Hematopoietic multipotent progenitor cell treated with erythropoietin and hydrocortisone succinate and interleukin-3 and kit ligand, for 6 days (in vitro differentiated cells): ENCODE results near the gene SPEG.
A peak's percentile ranks its signal among the peaks of the same experiment; 100 is the strongest.

ENCODE experiments used
- DNase-seq: peaks from one replicate; pipeline ENCODE4 v3.0.0-alpha.2; 2015

The SPEG gene

GRCh38 chr2:219426068-219426443 lies 8.6 kb upstream of the SPEG start:
- DNase-seq: no peak

DNA sequence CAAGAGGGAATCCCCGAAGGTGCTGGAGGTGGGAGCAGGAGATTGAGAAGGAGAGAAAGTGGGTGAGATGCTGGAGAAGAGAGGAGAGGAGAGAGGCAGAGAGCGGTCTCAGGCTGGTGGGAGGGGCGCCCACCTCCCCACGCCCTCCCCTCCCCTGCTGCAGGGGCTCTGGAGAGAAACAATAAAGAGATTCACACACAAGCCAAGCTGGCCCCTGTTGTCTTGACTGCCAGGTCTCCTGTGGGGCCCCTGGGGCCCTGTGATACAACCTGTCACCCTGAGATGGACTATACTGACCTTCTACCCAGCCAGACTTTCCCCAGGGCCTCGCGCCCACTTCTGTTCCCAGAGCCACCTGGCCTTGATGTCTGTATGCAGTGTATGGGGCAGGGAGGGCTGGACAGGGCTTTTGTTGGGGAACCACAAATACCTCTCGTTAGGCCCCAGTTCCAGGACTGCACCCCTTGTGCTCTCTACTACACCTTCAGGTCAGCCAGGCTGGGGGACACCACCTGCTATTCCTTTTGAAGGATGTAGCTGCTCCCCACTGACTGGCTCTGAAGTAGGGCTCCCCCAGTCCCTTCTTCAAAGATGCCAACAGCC lies 8.0 kb upstream of the SPEG start:
- DNase-seq: no peak

- DNase-seq: no peak
Observed at GRCh38 chr2:219428469-219428868, 6.2 kb upstream of the SPEG start.

- no peak for DNase-seq
Observed at GRCh38 chr2:219429958-219430606, 4.6 kb upstream of the SPEG start.

DNA sequence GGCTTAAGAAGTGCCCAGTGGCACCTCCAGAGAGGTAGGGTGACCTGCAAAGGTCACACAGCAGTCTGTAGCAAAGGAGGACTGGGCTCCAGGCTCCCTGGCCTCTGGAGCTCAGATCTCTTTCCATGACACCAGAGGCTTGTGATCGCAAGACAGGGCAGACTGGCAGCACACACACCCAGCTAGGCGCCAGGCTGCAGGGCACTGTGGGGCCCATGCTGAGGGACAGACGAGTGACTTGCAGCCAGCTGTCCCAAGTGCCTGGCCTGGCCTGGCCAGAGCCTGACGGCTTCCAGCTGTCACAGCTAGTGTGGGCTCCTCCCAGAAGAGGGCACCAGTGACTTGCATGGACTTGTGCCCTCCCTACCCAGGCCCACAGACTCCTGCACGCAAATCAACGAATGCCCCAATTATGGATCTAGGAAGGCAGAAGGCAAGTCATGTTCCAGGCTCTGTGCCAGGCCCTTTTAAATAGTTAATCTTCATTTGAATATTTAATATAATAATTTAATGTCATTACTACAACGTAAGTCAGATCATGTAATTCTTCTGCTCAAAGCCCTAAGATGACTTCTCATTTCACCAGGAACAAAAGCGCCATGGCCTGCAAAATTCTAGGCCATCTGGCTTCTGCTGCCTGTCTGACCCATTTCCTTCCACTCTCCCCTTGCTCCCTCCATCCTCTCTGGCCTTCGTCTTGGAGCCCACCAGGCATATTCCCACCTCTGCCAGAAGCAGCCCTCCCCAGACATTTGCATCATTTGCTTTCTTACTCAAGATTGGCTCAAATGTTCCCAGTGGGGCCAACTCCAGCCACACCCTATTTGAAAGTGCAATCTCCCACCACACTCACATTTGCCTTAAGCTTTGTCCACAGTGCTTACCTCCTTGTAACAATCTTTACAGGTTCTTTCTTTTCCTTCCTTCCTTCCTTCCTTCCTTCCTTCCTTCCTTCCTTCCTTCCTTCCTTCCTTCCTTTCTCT lies 3.7 kb upstream of the SPEG start:
- DNase-seq: peak; percentile 49

DNA sequence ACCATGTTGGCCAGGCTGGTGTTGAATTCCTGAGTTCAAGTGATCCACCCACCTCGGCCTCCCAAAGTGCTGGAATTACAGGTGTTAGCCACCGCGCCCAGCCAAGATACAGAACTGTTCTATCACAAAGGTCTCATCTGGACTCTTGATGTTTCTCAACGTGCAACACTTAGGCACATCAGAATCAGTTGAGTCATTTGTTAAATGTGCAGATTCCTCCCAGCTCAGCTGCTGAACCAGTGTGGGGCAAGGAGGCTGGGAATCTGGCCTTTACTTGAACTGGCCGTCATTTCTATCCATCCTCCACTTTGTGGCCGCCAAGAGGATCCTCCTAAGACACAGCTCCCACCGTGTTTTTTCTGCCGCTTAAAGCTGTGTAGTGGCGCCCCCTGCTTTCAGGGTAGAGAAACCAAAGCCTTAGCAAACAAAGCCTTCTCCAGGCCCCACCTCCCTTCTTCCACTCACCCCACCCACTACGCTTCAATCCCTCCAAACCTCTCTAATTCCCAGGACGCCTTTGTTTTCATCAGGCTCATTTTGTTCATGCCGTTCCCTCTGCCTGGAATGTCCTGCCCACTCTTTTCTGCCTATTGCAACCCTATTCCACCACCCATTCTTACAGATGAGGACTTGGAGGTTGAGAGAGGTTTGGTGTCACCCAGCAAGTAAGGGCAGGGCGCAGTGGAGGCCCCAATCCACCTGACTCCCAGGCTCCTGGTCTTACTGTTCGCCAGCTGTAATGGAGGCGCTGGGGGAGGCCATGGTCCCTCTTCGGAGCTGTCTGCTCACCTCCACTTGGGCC lies 776 bp upstream of the SPEG start:
- DNase-seq: peak; percentile 86

DNA sequence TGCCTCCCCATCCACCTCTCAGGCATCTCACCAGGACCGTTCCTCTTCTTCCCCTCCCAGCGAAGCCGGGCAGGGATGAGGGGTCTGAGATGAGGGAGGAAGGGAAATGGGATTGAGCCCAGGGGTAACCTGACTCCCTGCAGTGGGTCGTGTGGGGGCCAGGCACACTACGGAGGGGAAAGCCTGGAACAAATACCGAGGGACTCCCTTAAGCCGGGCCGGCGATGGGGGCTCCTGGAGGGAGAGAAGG lies 250 bp upstream of the SPEG start:
- no peak for DNase-seq

DNA sequence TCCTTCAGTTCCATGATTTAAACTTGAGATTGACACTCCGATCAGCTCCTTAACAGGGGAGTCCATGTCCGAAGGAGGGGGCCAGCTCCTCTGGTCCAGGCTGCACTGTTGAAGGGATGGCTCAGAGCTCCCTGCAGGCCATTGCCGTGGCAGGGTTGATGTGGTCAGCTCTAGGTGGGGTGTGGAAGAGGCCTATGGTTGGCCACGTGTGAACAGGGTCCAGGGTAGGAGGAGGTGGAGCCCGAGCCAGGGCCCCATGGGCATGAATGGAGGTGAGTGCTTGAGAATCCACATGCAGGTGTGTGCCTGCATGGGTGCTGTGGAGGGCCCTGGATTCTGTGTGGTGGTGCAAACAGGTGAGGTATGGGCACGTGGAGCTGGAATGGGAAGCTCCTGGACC lies 1.1 kb downstream of the SPEG start:
- DNase-seq: no peak

DNA sequence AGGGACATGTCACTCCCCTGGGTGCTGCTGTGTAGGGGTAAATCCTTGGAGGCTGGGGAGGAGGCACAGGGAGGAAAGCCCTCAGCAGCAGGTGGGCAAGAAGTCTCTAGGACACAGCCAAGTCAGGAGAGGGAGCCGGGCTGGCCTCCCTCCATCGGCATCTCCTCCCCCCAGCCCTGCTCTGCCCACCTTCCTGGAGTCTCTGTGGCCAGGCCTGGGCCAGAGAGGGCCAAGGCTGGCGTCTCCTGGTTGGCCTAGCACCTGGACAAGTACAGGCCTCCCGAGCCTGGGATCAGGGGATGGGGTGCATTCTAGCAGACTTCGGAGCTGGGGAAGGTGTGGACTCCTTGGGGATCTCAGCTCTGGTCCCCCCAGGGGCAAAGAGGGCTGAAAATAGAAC lies 1.8 kb downstream of the SPEG start:
- DNase-seq: no peak

GRCh38 chr2:219437141-219437540 lies 2.5 kb downstream of the SPEG start:
- DNase-seq: no peak

- no peak for DNase-seq
Observed at GRCh38 chr2:219437690-219438206, 3.1 kb downstream of the SPEG start.

DNA sequence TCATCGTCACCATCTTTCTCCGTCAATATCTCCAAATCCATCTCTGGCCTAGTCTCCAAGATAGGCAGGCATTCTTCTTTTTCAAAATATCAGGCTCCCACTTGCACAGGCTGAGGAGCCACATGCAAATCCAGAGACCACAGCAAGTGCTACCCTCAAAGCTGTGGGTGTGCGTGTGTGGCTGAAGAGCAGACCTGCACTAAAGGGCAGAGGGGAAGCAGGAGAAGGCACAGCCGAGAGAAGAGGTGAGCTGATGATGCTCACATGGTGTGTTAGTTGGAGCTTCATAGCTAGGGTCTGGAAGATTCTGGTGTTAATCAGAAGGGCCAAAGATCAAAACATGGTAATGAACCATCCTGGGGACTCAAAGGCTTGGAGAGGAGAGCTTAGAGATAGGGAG lies 3.8 kb downstream of the SPEG start:
- DNase-seq: no peak

GRCh38 chr2:219439506-219439905 lies 4.9 kb downstream of the SPEG start:
- no peak for DNase-seq

DNA sequence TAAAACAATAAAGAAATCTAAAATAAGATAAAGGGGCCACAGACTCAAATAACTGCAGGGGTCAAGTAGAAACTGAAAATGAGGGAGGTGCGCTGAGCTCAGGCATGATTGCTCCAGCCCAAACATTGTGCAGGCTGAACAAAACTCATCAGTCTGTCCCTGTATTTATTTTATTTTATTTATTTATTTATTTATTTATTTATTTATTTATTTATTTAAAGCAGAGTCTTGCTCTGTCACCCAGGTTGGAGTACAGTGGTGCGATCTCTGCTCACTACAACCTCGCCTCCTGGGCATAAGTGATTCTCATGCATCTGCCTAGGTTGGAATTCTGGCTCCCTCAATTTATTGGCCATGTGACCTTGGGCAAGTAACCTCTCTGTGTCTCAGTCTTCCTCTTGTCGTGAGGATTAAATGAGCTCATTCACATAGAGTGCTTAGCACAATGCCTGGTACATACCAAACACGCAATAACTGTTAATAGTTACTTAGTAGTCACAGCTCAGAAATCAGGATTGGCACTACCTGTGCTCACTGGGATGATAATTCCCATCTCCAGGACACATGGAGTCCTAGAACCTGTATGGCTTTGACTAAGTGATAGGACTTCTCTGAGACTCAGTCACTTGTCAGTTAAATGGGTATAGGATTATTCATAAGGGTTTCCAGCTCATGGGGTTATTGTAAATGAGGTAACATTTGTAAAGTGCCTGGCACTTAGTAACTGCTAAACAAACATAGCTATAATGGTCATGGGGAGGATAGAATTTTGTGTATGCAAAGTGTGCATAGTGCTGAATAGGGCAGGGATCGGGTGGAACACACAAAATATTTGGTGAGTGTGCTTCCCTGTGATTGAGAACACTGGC lies 6.0 kb downstream of the SPEG start:
- no peak for DNase-seq

- no peak for DNase-seq
Observed at GRCh38 chr2:219441451-219442255, 7.0 kb downstream of the SPEG start.

GRCh38 chr2:219442256-219443015 lies 7.8 kb downstream of the SPEG start:
- no peak for DNase-seq

DNA sequence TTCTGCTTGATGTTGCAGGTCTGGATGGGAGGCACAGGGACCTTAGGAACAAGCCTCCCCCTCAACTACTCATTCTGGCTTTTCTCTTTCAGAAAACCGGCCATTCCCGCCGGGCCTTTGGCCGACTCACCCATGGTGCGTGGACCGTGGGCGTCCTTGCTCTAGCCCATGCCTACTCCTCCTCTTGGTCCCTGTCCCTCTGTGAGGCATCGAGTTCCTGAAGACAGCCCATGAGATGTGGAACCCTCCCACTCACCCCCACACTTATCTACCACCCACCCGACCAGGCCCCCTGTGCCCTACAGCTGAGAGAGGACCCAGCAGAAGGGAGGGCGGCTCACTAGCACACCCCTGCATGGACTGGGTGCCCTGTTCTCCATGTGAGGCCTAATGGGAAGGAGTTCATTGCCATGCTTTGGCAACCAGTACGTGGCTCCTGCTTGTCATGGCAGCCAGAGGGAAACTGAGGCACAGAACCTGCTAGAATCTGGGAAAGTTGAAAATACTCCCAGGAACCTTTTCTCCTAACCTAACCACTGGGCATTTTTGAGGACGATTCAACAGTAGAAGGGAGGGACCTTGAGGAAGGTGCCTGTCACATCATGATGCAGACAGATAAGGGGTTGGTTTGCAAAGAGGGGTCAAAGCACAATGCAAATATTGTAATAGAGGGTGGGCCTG lies 8.5 kb downstream of the SPEG start:
- no peak for DNase-seq

DNA sequence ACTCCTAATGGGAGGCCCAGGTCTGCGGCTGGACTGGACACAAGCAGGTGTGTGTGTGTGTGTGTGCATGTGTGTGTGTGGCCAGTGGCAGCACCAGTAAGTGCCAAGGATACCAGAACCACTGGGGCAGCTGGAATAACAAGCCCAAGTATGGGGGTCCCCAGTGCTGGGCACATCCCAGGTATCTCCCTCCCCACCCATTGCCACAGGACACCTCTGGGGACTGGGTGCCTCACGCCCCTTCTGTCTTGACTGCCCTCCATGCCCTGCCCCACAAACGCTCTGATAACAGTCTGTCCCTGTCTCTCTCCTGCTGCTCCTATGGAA lies 9.0 kb downstream of the SPEG start:
- DNase-seq: no peak

GRCh38 chr2:219444566-219445091 lies 10.0 kb downstream of the SPEG start:
- no peak for DNase-seq

GRCh38 chr2:219445220-219445640 lies 10.6 kb downstream of the SPEG start:
- no peak for DNase-seq
